Activated T-cell treated with anti-CD3 and anti-CD28 coated beads, Interleukin-2, amount 50 U/mL, for 4 hours (primary cell): ENCODE data around the gene SRP72. TPM values are rescaled to one million over a fixed set of nuclear protein-coding genes. Genes with fewer than 3 reads are reported as not detected.
"Not testable (repeated sequence)": the region's sequence is repeated elsewhere in the genome, so short reads cannot be mapped to it uniquely, and the experiment has no call there.

ENCODE experiments used
- ATAC-seq, 2 donors: fragments of 200-7000 bp; cut with Tn5 transposase; one replicate each; pipeline ENCODE4 v1.10.0; 2021
- DNase-seq: peaks from one replicate; pipeline ENCODE4 v3.0.0-alpha.2; 2020
- H3K27me3 Mint-ChIP-seq: one replicate; pipeline ENCODE4 v1.8.0; 2021; ENCODE audit warnings: low read depth, mixed read lengths
- H3K36me3 Mint-ChIP-seq: one replicate; pipeline ENCODE4 v1.8.0; 2022; ENCODE audit warnings: mixed read lengths; ENCODE audit not compliant: insufficient read depth
- H3K4me1 Mint-ChIP-seq: one replicate; pipeline ENCODE4 v1.8.0; 2021; ENCODE audit warnings: low read depth, mixed read lengths
- H3K4me3 Mint-ChIP-seq: one replicate; pipeline ENCODE4 v1.8.0; 2021; ENCODE audit warnings: mild to moderate bottlenecking, moderate library complexity, mixed read lengths
- H3K9me3 Mint-ChIP-seq: one replicate; pipeline ENCODE4 v1.8.0; 2021; ENCODE audit warnings: mixed read lengths
- total RNA-seq, 3 donors: library from RNA; stranded (reverse); gene quantifications; one replicate each; pipeline ENCODE4 v1.2.1, GENCODE V29; 2021

Gene SRP72
- total RNA-seq, 3 donors from 2014 or later: 206 to 227 (median 213) TPM

- ATAC-seq (no peak), DNase-seq (no peak)
- Mint-ChIP-seq H3K36me3 (peaks cover 51% of the 10 kb centered on the region), H3K4me3 (no peak overlapping the region), H3K9me3 (no peaks in the 10 kb centered on the region), H3K27me3 (no peaks in the 10 kb centered on the region), H3K4me1 (peaks cover 12% of the 10 kb centered on the region)
Measured at GRCh38 chr4:56445699-56446098, 21.7 kb upstream of the SRP72 start.

DNA sequence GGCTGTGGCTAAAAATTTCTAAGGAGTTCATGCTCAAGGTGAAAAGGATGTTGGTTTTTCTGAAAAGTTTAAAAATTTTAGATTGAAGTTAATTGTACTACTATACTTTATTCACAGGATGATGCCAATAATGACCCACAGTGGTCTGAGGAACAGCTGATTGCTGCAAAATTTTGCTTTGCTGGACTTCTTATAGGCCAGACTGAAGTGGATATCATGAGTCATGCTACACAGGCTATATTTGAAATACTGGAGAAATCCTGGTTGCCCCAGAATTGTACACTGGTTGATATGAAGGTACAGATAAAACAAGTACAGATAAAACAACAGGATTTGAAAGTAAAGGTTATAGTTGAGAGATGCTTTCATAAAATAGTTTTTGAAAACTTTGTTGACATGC lies 19.1 kb upstream of the SRP72 start:
- H3K27me3 Mint-ChIP-seq: no peaks in the 10 kb centered on the region
- no peak for DNase-seq
- no peak overlapping the region for H3K4me3 Mint-ChIP-seq
- H3K36me3 Mint-ChIP-seq: peaks cover 58% of the 10 kb centered on the region
- H3K4me1 Mint-ChIP-seq: no peaks in the 10 kb centered on the region
- no peaks in the 10 kb centered on the region for H3K9me3 Mint-ChIP-seq
- ATAC-seq: no peak

GRCh38 chr4:56449475-56449874 lies 17.9 kb upstream of the SRP72 start:
- not testable (repeated sequence) for H3K9me3 Mint-ChIP-seq, ATAC-seq, H3K4me3 Mint-ChIP-seq, DNase-seq, H3K27me3 Mint-ChIP-seq, H3K4me1 Mint-ChIP-seq
- H3K36me3 Mint-ChIP-seq: peaks cover 56% of the 10 kb centered on the region

GRCh38 chr4:56450342-56450741 lies 17.1 kb upstream of the SRP72 start:
- Mint-ChIP-seq H3K4me1 (no peaks in the 10 kb centered on the region), H3K4me3 (no peak overlapping the region), H3K36me3 (peaks cover 53% of the 10 kb centered on the region), H3K27me3 (no peaks in the 10 kb centered on the region), H3K9me3 (no peaks in the 10 kb centered on the region)
- DNase-seq: no peak
- no peak for ATAC-seq

GRCh38 chr4:56460085-56460484 lies 7.3 kb upstream of the SRP72 start:
- Mint-ChIP-seq H3K4me1 (peaks cover 25% of the 10 kb centered on the region), H3K36me3 (peaks cover 42% of the 10 kb centered on the region), H3K27me3 (no peaks in the 10 kb centered on the region), H3K4me3 (no peak overlapping the region), H3K9me3 (no peaks in the 10 kb centered on the region)
- DNase-seq (no peak), ATAC-seq (no peak)

GRCh38 chr4:56462157-56462556 lies 5.3 kb upstream of the SRP72 start:
- H3K4me1 Mint-ChIP-seq: peaks cover 39% of the 10 kb centered on the region
- peaks cover 31% of the 10 kb centered on the region for H3K36me3 Mint-ChIP-seq
- no peak for ATAC-seq
- no peaks in the 10 kb centered on the region for H3K9me3 Mint-ChIP-seq
- no peak for DNase-seq
- H3K4me3 Mint-ChIP-seq: no peak overlapping the region
- no peaks in the 10 kb centered on the region for H3K27me3 Mint-ChIP-seq

DNA sequence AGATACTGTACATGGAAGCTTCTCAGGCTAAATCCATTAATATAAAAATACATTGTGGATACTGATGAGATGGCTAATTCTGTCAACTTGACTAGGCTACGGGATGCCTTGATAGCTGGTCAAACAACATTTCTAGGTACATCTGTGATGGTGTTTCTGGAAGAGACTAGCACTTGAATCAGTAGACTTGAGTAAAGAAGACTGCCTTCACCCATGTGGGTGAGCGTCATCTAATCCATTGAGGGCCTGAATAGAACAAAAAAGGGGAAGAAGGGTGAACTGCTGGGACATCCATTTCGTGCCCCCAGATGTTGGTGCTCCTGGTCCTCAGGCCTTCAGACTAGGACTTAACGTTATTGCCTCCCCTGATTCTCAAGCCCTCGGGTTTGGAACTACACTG lies 3.7 kb upstream of the SRP72 start:
- H3K36me3 Mint-ChIP-seq: peaks cover 27% of the 10 kb centered on the region
- no peaks in the 10 kb centered on the region for H3K9me3 Mint-ChIP-seq
- peaks cover 46% of the 10 kb centered on the region for H3K4me1 Mint-ChIP-seq
- no peaks in the 10 kb centered on the region for H3K27me3 Mint-ChIP-seq
- no peak for ATAC-seq
- no peak for DNase-seq
- no peak overlapping the region for H3K4me3 Mint-ChIP-seq

GRCh38 chr4:56464581-56464980 lies 2.8 kb upstream of the SRP72 start:
- H3K4me3 Mint-ChIP-seq: peak overlapping the region; percentile 7
- peaks cover 26% of the 10 kb centered on the region for H3K36me3 Mint-ChIP-seq
- H3K4me1 Mint-ChIP-seq: peaks cover 54% of the 10 kb centered on the region
- no peaks in the 10 kb centered on the region for H3K27me3 Mint-ChIP-seq
- DNase-seq (no peak), ATAC-seq (no peak)
- H3K9me3 Mint-ChIP-seq: no peaks in the 10 kb centered on the region

DNA sequence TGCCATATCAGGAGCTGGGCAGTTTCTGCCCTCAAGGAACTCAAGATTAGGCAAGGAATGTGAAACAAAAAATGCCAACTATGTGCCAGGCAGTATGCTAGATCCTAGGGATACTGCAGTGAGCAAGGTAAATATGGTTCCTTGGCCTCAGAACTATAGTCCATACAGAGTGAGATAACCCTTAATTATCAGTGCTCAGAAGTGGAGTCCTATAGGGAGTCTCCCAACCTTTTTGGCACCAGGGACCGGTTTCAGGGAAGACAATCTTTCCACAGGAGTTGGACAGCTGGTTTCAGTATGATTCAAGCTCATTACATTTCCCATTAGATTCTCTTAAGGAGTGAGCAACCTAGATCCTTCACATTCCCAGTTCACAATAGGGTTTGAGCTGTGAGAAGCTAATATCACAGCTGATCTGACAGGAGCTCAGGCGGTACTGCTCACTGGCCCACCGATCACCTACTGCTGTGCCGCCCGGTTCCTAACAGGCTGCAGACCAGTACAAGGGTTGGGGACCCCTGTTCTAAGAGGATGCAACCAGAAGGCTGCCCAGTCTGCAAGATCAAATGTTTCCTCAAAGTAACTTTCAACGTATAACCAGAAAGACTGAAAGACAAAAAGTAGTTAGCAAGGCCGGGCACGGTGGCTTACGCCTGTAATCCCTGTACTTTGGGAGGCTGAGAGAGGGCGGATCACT lies 1.7 kb upstream of the SRP72 start:
- H3K27me3 Mint-ChIP-seq: no peaks in the 10 kb centered on the region
- peak overlapping the region; percentile 96 for H3K4me3 Mint-ChIP-seq
- ATAC-seq: no peak
- H3K4me1 Mint-ChIP-seq: peaks cover 51% of the 10 kb centered on the region
- peaks cover 20% of the 10 kb centered on the region for H3K36me3 Mint-ChIP-seq
- no peak for DNase-seq
- no peaks in the 10 kb centered on the region for H3K9me3 Mint-ChIP-seq

DNA sequence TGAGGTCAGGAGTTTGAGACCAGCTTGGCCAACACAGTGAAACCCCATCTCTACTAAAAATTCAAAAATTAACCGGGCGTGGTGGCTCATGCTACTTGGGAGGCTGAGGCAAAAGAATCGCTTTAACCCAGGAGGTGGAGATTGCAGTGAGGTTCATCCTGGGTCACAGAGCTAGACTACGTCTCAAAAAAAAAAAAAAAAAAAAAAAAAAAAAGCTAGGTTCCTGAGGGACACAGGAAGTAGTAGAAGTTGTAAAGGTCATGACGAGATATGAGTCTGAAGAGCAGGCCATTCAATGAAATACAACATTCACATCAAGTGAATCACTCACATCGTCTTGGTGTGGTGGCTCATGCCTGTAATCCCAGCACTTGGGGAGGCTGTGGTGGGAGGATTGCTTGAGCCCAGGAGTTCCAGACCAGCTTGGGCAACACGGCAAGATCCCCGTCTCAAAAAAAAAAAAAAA lies 1.1 kb upstream of the SRP72 start:
- ATAC-seq: peak in 1 of 2 donors; percentile 18
- peaks cover 17% of the 10 kb centered on the region for H3K36me3 Mint-ChIP-seq
- H3K4me3 Mint-ChIP-seq: peak overlapping the region; percentile 96
- DNase-seq, H3K27me3 Mint-ChIP-seq, H3K9me3 Mint-ChIP-seq: not testable (repeated sequence)
- peaks cover 51% of the 10 kb centered on the region for H3K4me1 Mint-ChIP-seq

DNA sequence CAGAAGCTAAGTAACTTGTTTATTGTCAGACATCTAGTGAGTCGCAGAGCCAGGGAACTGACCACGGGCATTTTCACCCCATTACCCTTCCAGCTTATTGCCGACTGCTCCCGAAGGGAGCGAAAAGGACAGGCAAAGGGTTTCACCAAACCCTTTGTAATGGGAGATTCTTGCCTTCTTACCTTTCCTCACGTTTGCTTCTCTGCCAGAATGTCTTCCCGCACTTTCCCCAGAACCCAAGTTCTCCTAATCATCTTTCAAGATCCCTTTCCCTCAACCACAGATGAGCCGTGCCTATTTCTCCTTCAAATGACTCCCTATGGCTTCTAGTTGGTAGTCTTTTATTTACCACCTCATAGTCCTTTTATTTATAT lies 520 bp upstream of the SRP72 start:
- Mint-ChIP-seq H3K27me3 (no peaks in the 10 kb centered on the region), H3K36me3 (peaks cover 19% of the 10 kb centered on the region), H3K4me1 (peaks cover 51% of the 10 kb centered on the region), H3K9me3 (no peaks in the 10 kb centered on the region), H3K4me3 (peak overlapping the region; percentile 96)
- DNase-seq: no peak
- ATAC-seq: no peak

DNA sequence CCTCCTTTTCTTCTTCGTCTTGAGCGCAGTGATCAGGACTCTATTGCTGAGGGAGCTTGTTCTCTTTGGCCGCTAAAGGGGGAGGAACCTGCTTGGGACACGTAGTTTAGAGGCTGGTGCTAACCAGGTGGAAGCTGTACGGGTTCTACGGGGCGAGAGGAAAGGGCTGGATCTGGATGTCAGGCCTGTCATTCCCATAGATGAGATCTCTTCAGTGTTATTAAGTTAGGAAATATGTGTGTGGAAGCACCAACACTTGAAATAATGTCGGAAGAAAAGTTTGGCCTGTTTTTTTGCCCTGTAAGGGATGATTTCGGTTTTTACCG lies 643 bp downstream of the SRP72 start:
- no peaks in the 10 kb centered on the region for H3K9me3 Mint-ChIP-seq
- DNase-seq (no peak), ATAC-seq (peak; percentile 55 to 63)
- peaks cover 46% of the 10 kb centered on the region for H3K4me1 Mint-ChIP-seq
- H3K4me3 Mint-ChIP-seq: peak overlapping the region; percentile 96
- H3K27me3 Mint-ChIP-seq: no peaks in the 10 kb centered on the region
- H3K36me3 Mint-ChIP-seq: peaks cover 12% of the 10 kb centered on the region

DNA sequence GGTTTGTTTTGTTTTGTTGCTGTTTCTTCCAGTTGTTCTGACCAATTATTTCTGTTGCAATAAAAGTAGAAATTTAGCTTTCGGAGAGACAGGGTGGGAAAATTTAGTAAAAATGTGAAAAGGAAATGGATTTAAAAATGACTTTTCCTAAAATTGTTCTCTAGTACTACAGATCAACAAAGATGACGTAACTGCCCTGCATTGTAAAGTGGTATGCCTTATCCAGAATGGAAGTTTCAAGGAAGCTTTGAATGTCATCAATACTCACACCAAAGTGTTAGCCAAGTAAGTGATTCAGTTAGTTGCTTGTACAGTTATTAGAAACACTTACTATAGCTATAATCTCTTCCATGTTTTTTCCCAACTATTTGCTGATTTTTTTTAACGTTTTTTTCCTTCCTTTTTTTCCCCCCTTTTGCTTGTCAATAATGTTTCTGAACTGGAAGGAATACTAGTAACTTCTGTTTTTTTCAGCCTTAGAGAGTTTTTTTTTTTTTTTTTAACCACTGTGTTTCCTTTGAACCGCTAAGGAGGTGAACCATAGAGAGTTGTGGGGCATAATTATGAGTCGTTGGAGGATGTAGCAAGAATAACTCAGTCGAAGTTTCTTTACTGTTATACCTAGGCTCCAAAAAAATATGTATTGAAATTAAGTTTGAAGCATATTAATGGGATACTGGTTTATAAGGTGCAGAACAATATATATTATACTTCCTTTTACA lies 2.2 kb downstream of the SRP72 start:
- ATAC-seq (no peak), DNase-seq (no peak)
- H3K9me3 Mint-ChIP-seq: no peaks in the 10 kb centered on the region
- H3K36me3 Mint-ChIP-seq: peaks cover 18% of the 10 kb centered on the region
- H3K27me3 Mint-ChIP-seq: no peaks in the 10 kb centered on the region
- H3K4me3 Mint-ChIP-seq: peak overlapping the region; percentile 96
- H3K4me1 Mint-ChIP-seq: peaks cover 38% of the 10 kb centered on the region

DNA sequence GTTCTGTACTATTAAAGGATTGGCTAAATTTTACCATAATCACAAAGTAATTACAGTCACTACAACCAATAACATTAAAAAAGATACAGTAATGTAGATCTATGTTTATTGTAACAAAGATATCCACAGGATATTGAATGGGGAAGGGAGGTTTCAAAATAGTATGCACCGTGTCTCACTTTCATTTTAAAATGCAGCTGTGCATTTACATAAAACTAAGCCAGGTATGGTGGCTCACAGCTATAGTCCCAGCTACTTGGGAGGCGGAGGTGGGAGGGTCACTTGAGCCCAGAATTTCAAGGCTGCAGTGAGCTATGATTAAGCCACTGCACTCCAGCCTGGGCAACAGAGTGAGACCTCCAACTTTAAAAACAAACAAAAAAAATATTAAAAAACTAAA lies 8.5 kb downstream of the SRP72 start:
- Mint-ChIP-seq H3K36me3 (peaks cover 45% of the 10 kb centered on the region), H3K4me3 (no peak overlapping the region), H3K9me3 (no peaks in the 10 kb centered on the region), H3K4me1 (no peaks in the 10 kb centered on the region), H3K27me3 (no peaks in the 10 kb centered on the region)
- DNase-seq: no peak
- no peak for ATAC-seq

DNA sequence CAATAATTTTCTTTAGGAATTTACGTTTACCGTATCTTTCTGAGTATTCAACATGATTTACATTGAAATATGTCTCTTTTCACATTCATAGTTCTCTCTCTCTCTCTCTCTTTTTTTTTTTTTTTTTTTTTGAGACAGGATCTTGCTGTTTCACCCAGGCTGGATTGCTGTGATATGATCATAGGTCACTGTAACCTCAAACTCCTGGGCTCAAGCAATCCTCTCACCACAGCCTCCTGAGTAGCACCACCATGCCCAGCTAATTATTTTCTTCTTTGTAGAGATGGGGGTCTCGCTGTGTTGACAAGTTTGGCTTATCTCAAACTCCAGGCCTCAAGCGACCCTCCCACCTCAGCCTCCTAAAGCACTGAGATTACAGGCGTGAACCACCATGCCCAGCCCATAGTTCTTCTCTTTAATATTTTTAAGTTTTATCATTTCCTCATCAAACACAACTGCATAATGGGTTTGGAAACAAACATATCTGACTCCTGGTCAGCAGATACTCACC lies 9.8 kb downstream of the SRP72 start:
- DNase-seq: no peak

More for the DNA sequence above, 9.8 kb downstream of the SRP72 start:
- H3K9me3 Mint-ChIP-seq: no peaks in the 10 kb centered on the region
- no peaks in the 10 kb centered on the region for H3K4me1 Mint-ChIP-seq
- ATAC-seq: no peak
- no peaks in the 10 kb centered on the region for H3K27me3 Mint-ChIP-seq
- no peak overlapping the region for H3K4me3 Mint-ChIP-seq
- peaks cover 42% of the 10 kb centered on the region for H3K36me3 Mint-ChIP-seq
